Activated CD4-positive, alpha-beta T cell treated with anti-CD3 and anti-CD28 coated beads for 1 hour (primary cell): ENCODE measurements around the gene ISYNA1.

Source experiments
- DNase-seq: peaks from one replicate; pipeline ENCODE4 v3.0.0-alpha.2; 2020

The ISYNA1 gene

GRCh38 chr19:18466354-18466753 lies 28.4 kb upstream of the ISYNA1 start:
- no peak for DNase-seq

- no peak for DNase-seq
Observed at GRCh38 chr19:18465964-18466339, 28.0 kb upstream of the ISYNA1 start.

DNA sequence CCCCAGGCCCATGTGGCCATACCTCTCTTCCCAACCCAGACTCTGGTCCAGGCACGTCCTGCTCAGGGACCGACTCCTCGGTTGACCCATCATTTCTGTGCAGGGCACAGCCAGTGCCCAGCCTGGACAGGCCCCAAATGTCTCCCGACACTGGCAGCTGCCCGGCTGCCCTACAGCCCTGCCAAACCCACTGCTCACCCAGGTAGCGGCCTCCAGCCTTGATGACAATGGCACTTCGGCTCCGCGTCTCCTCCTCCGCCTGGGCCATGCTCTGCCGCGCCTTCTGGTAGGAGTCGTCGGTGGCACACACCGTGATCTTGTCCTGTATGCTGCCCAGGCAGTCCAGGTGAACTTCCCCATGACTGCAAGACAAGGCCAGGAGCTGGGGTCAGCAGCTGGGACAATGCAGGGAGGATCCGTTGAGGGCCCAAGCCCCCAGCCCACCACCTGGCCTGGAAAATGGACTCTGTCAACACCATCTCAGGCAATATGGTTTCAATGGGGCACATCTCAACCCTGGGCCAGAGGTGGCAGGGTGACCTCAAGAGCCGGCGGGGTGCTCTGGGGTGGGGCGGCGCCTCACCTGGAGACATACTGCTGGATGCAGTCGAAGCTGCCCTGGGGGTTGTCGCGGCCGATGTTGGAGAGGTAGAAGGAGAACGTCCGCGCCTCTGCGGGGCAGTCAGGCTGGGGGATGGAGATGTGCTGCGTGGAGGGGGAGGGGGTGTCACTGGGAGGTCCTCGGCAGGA lies 27.5 kb upstream of the ISYNA1 start:
- no peak for DNase-seq

GRCh38 chr19:18464646-18465045 lies 26.7 kb upstream of the ISYNA1 start:
- no peak for DNase-seq

GRCh38 chr19:18461471-18461870 lies 23.5 kb upstream of the ISYNA1 start:
- no peak for DNase-seq

- DNase-seq: no peak
Observed at GRCh38 chr19:18460900-18461299, 23.0 kb upstream of the ISYNA1 start.

DNA sequence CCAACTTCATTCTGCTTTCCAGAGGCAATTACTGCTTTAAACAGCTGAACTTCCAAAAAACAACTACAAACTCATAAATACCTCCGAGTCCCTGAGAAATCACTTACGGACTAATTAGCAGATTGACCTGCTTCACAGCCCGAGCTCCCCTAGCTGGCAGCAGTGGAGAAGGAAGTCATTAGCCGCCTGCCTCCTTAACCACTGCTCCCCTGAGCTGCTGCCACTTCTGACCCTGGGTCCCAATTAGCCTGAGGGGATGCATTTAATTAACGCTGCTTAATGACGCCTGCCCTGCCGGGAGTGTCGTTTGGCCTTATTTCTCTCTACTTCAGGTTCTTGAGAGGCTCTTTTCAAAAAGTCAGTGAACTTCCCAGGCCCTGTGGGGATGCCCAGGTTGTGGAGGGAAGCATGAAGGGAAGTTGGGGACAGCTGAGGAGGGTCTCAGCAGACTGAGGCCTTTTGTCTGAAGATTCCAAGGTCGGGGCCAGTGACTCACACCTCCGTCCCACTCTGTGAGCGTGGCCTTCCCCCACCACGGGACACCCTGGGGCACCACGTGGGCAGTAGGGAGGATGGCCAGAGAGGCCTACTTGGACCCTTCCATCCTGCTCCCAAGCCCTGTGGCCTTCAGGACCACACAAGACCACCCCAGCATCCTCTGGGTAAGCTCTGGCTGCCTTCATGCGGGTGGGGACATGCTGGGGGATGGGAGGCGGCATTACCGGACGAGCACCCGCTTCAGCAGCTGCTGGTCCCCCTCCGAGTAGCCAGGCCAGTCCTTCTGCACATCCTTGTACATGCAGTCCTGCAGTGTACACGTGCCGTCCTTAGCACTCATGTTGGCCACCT lies 19.8 kb upstream of the ISYNA1 start:
- no peak for DNase-seq

GRCh38 chr19:18456974-18457373 lies 19.0 kb upstream of the ISYNA1 start:
- DNase-seq: no peak

DNA sequence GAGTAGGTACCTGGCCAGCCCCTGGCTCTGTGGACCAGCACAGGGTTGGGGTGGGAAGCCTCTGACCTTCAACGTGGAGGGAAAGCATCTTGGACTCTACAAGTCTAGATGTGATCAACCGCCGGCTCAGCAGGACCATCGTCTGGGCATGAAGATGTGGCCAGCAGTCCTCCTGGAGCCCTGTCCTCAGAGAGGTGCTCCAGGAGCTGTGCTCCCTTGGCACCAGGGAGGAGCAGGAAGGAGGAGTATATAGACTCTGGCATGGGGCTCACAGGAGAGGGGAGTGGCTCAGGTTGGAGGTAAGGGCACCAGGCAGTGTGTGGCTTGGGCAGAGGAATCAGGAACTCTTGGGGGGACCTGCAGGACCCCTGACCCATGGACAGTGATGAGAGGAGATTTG lies 18.3 kb upstream of the ISYNA1 start:
- DNase-seq: no peak

DNA sequence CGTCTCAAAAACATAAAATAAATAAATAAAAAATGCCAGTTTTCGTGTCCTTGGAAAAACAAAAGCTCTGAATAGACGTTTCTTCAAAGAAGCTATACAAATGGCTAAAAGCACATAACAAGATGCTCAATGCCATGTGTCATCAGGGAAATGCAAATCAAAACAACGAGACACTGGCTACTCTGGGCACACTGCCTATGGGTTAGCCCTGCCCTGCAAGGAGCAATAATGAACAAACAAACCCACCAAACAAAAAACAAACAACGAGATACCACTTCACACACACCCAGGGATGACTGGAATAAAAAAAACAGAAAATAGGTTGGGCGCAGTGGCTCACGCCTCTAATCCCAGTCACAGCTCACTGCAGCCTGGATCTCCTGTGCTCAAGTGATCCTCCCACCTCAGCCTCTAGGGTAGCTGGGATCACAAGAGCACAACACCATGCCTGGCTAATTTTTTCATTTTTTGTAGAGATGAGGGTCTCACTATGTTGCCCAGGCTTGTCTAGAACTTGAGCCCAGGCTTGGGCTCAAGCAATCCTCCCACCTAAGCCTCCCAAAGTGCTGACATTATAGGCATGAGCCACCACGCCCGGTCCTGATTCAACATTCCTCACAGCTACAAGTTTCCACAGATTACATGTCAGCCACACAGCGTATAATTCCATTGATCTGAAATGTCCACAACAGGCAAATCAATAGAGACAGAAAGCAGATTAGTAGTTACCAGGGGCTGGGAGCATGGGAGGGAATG lies 15.5 kb upstream of the ISYNA1 start:
- no peak for DNase-seq

DNA sequence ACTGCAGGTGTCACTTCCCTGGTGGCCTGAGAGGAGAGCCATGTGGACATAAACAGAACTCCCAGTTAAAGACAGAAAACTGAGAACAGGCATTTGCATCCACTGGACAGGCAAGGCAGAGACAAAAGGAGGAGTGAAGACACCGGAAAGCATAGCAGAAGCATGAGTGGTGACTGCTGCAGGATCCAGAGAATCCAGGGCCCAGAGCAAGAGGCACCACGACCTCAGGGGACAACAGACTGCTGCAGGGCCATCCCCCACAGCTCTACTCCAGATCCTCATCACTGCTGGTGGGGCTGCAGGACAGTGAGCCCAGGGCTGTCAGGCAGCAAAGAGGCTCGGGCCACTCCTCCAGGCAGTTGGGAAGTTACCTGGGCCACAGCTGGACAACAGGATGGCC lies 14.5 kb upstream of the ISYNA1 start:
- DNase-seq: no peak

DNA sequence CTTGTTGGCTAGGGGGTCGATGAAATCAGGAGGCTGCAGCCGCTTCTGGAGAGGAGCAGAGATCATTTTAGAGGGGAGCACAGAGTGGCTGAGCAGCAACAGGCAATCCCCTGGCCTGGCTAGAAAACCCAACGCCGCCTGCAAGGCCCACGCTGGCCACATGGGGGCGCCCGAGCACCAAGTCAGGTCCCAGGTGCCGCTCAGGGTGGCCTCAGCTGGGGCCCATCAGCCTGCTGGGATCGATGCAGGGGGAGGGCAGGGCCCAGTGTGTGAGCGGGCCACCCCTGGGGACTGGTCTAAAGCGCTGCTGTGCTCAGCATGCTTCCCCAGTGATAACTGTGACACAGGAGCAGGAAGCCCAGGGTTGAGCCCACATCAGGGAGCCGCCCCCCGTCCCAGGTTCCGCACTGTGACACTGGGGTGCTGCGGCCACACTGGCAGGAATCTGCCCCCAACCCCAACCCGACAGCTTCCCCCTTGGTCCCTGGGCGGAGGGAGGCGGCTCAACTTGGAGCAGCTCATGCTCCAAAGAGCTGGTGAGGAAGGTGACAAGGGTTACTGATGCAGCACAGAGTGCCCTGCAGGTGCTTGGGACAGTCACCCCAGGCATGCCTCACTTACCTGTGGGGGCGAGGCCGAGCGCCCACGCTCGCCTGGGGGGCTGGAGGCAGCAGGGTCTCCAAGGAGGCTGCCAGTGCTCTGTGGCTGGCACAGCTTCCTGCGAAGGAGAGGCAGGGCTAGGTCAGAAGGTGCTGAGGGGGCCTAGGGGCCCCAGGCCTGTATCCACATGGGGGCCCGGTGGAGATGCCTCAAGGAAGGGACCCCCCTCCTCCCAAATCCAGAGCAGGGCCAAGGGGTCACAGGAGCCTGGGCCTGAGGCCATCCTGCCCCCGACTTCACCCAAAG lies 13.3 kb upstream of the ISYNA1 start:
- peak; percentile 79 for DNase-seq

GRCh38 chr19:18450021-18450930 lies 12.3 kb upstream of the ISYNA1 start:
- DNase-seq: no peak

- no peak for DNase-seq
Observed at GRCh38 chr19:18449552-18449951, 11.6 kb upstream of the ISYNA1 start.

- no peak for DNase-seq
Observed at GRCh38 chr19:18446811-18447359, 9.0 kb upstream of the ISYNA1 start.

- no peak for DNase-seq
Observed at GRCh38 chr19:18446145-18446810, 8.3 kb upstream of the ISYNA1 start.

GRCh38 chr19:18445262-18445948 lies 7.5 kb upstream of the ISYNA1 start:
- no peak for DNase-seq

GRCh38 chr19:18444513-18444912 lies 6.6 kb upstream of the ISYNA1 start:
- DNase-seq: no peak

GRCh38 chr19:18443831-18444230 lies 5.9 kb upstream of the ISYNA1 start:
- DNase-seq: no peak

- DNase-seq: no peak
Observed at GRCh38 chr19:18443406-18443805, 5.5 kb upstream of the ISYNA1 start.
